ENCODE measurements around the gene TRIOBP. TPM values are rescaled to one million over a fixed set of nuclear protein-coding genes. Genes with fewer than 3 reads are reported as not detected.

The TRIOBP gene
- total RNA-seq, 1 donor from 2014 or later: 40.3 TPM

- no peak for DNase-seq (ENCODE audit: low read depth)
- no peak for TF ChIP-seq CTCF (IDR thresholded peaks at IDR 0.05; ENCODE audit: insufficient read depth, low read length, severe bottlenecking)
- no peaks in the 10 kb centered on the region for H3K27me3 ChIP-seq (ENCODE audit: control insufficient read depth, insufficient read depth, low read length)
- H3K36me3 ChIP-seq (ENCODE audit: control insufficient read depth, insufficient read depth, low read length): no peaks in the 10 kb centered on the region
- no peak for FAIRE-seq
- H3K4me3 ChIP-seq (ENCODE audit: low read depth, low read length): no peak overlapping the region
Observed at GRCh38 chr22:37740455-37741311, 43.8 kb downstream of the TRIOBP start.

GRCh38 chr22:37741312-37741795, 44.5 kb downstream of the TRIOBP start:
- H3K36me3 ChIP-seq (ENCODE audit: control insufficient read depth, insufficient read depth, low read length): no peaks in the 10 kb centered on the region
- no peaks in the 10 kb centered on the region for H3K27me3 ChIP-seq (ENCODE audit: control insufficient read depth, insufficient read depth, low read length)
- no peak overlapping the region for H3K4me3 ChIP-seq (ENCODE audit: low read depth, low read length)
- DNase-seq (ENCODE audit: low read depth) (peak; percentile 91), FAIRE-seq (peak; percentile 92)
- no peak for TF ChIP-seq CTCF (IDR thresholded peaks at IDR 0.05; ENCODE audit: insufficient read depth, low read length, severe bottlenecking)

- Histone ChIP-seq H3K27me3 (ENCODE audit: control insufficient read depth, insufficient read depth, low read length) (no peaks in the 10 kb centered on the region), H3K4me3 (ENCODE audit: low read depth, low read length) (no peak overlapping the region), H3K36me3 (ENCODE audit: control insufficient read depth, insufficient read depth, low read length) (no peaks in the 10 kb centered on the region)
- DNase-seq (ENCODE audit: low read depth) (peak; percentile 90), FAIRE-seq (peak; percentile 96)
- TF ChIP-seq CTCF (IDR thresholded peaks at IDR 0.05; ENCODE audit: insufficient read depth, low read length, severe bottlenecking): no peak
Observed at GRCh38 chr22:37742376-37743171, 45.7 kb downstream of the TRIOBP start.

- H3K27me3 ChIP-seq (ENCODE audit: control insufficient read depth, insufficient read depth, low read length): no peaks in the 10 kb centered on the region
- FAIRE-seq (no peak), DNase-seq (ENCODE audit: low read depth) (no peak)
- no peak overlapping the region for H3K4me3 ChIP-seq (ENCODE audit: low read depth, low read length)
- no peaks in the 10 kb centered on the region for H3K36me3 ChIP-seq (ENCODE audit: control insufficient read depth, insufficient read depth, low read length)
- no peak for TF ChIP-seq CTCF (IDR thresholded peaks at IDR 0.05; ENCODE audit: insufficient read depth, low read length, severe bottlenecking)
Observed at GRCh38 chr22:37744589-37744988, 47.7 kb downstream of the TRIOBP start.

- H3K36me3 ChIP-seq (ENCODE audit: control insufficient read depth, insufficient read depth, low read length): no peaks in the 10 kb centered on the region
- FAIRE-seq: no peak
- no peak for TF ChIP-seq CTCF (IDR thresholded peaks at IDR 0.05; ENCODE audit: insufficient read depth, low read length, severe bottlenecking)
- H3K4me3 ChIP-seq (ENCODE audit: low read depth, low read length): peak overlapping the region; percentile 93
- H3K27me3 ChIP-seq (ENCODE audit: control insufficient read depth, insufficient read depth, low read length): no peaks in the 10 kb centered on the region
- peak; percentile 70 for DNase-seq (ENCODE audit: low read depth)
Observed at GRCh38 chr22:37745548-37746365, 48.9 kb downstream of the TRIOBP start.

Measured in bronchial epithelial cell (primary cell).